Gastrocnemius medialis (tissue), 4 donors: ENCODE results near the gene PML. TPM values are rescaled to one million over a fixed set of nuclear protein-coding genes. Genes with fewer than 3 reads are reported as not detected.
A peak's percentile ranks its signal among the peaks of the same experiment; 100 is the strongest.

Experiments
- ATAC-seq, 2 donors: fragments of 150-250 bp; one replicate each; pipeline ENCODE4 v1.9.1; 2016
- DNase-seq, 2 donors: peaks; one replicate each; pipeline ENCODE4 v3.0.0-alpha.2; 2019
- H3K27ac ChIP-seq, 4 donors: fragments of 200-600 bp; sonication (generic); 1 replicate in 1 of 4; 2 replicates in 3 of 4; pipeline ENCODE4 v1.5.1; 2016 to 2018; ENCODE audit warnings: mild to moderate bottlenecking in 2 of 4, moderate library complexity in 1 of 4
- H3K27me3 ChIP-seq, 3 donors: fragments of 200-600 bp; sonication (generic) in 2 of 3; 1 replicate in 1 of 3; 2 replicates in 2 of 3; pipeline versions ENCODE4 v1.5.1 to v1.6.0; 2016 to 2019; ENCODE audit warnings: mild to moderate bottlenecking in 1 of 3, moderate library complexity in 1 of 3
- H3K36me3 ChIP-seq, 2 donors: fragments of 200-600 bp; sonication (generic) in 1 of 2; one replicate each; pipeline ENCODE4 v1.5.1; 2017 to 2018
- H3K4me1 ChIP-seq, 2 donors: fragments of 200-600 bp; sonication (generic) in 1 of 2; one replicate each; pipeline ENCODE4 v1.5.1; 2016 to 2017; ENCODE audit warnings: mild to moderate bottlenecking in 2 of 2
- H3K4me3 ChIP-seq, 4 donors: fragments of 200-600 bp; sonication (generic) in 3 of 4; 1 replicate in 1 of 4; 2 replicates in 3 of 4; pipeline ENCODE4 v1.5.1; 2016 to 2019; ENCODE audit warnings: mild to moderate bottlenecking in 2 of 4
- H3K9me3 ChIP-seq, 3 donors: fragments of 200-600 bp; sonication (generic) in 2 of 3; 1 replicate in 1 of 3; 2 replicates in 2 of 3; pipeline ENCODE4 v1.5.1; 2016 to 2019
- CTCF ChIP-seq, 5 experiments: fragments of 450-650 bp in 3 of 5; fragments of 200-600 bp in 2 of 5; sonication (generic) in 2 of 5; IDR thresholded peaks in 4 of 5; conservative IDR thresholded peaks in 1 of 5; 1 replicate in 4 of 5; 2 replicates in 1 of 5; pipeline ENCODE4 v1.5.1; 2016 to 2019; ENCODE audit warnings: antibody characterized with exemption in 5 of 5, mild to moderate bottlenecking in 3 of 5, moderate library complexity in 3 of 5
- POLR2A ChIP-seq, 2 donors: fragments of 450-650 bp; IDR thresholded peaks; one replicate each; pipeline ENCODE4 v1.6.1; 2017; ENCODE audit warnings: antibody characterized with exemption in 2 of 2, mild to moderate bottlenecking in 2 of 2, moderate library complexity in 2 of 2
- in situ Hi-C, 4 donors: fragments of 200-750 bp; cut with MboI; loops; one replicate each; pipeline versions ENCODE4 v1.15.0 to v1.8.0; 2017; ENCODE audit warnings: low sequenced_read_pairs in 4 of 4
- intact Hi-C: fragments of 100-400 bp; cut with DNase I; formaldehyde crosslinking; loops from one replicate; pipeline ENCODE4 v1.15.1; 2023; ENCODE audit warnings: low total_unique reads
- total RNA-seq, 4 donors: library from RNA; depleted of rRNA; stranded (reverse); fragments of >200 nt; gene quantifications; one replicate each; pipeline versions ENCODE4 v1.1.0 to v1.2.3, GENCODE V29; 2016

PML gene
- total RNA-seq, 4 donors from 2014 or later: 17.3 to 42.1 (median 21.2) TPM

- no peaks in the 10 kb centered on the region for H3K27me3 ChIP-seq
- H3K36me3 ChIP-seq: peaks cover 0 to 6% of the 10 kb centered on the region in 2 donors
- intact Hi-C loops: loop anchor here (5.0 to 10.0 kb wide), 3 partner anchors 473 to 1460 kb away; partner anchors contain the start of genes ARID3B, SIN3A and UBL7
- peaks cover 65 to 78% of the 10 kb centered on the region in 2 donors for H3K4me1 ChIP-seq
- no peaks in the 10 kb centered on the region for H3K9me3 ChIP-seq
- DNase-seq (peak; percentile 76 to 90), ATAC-seq (peak; percentile 75 to 77)
- peak; percentile 81 to 97 (median 96) for TF ChIP-seq CTCF (IDR thresholded peaks at IDR 0.05 in 4 of 5, conservative IDR thresholded peaks at IDR 0.05 in 1 of 5)
- TF ChIP-seq POLR2A (IDR thresholded peaks at IDR 0.05): peak; percentile 77
- in situ Hi-C loops: loop anchor here in 1 of 4 donors (25.0 kb wide), 1 partner anchor 470 kb away; the partner anchor contains the start of gene UBL7
- peak within 1 kb of the TSS; percentile 82 to 96 (median 91) for H3K4me3 ChIP-seq
- peak within 1 kb of the TSS; percentile 88 to 94 (median 90) for H3K27ac ChIP-seq
These were observed 2.6 kb upstream of the PML start, which contains the start of gene STOML1 for GRCh38 chr15:73991726-73992593. STOML1 (minus strand) TSS chr15:73992295; CDS start chr15:73992223, 72 bp downstream.

- in situ Hi-C loops: loop anchor here in 1 of 4 donors (25.0 kb wide), 1 partner anchor 470 kb away; the partner anchor contains the start of gene UBL7
- intact Hi-C loops: loop anchor here (5.0 to 10.0 kb wide), 3 partner anchors 472 to 1460 kb away; partner anchors contain the start of genes ARID3B, SIN3A and UBL7
- H3K4me3 ChIP-seq: peak overlapping the region; percentile 52 to 93 (median 86)
- peak overlapping the region; percentile 88 to 94 (median 90) for H3K27ac ChIP-seq
- no peaks in the 10 kb centered on the region for H3K9me3 ChIP-seq
- DNase-seq (no peak), ATAC-seq (no peak)
- peaks cover 63 to 74% of the 10 kb centered on the region in 2 donors for H3K4me1 ChIP-seq
- TF ChIP-seq POLR2A (IDR thresholded peaks at IDR 0.05) (no peak), CTCF (IDR thresholded peaks at IDR 0.05 in 4 of 5, conservative IDR thresholded peaks at IDR 0.05 in 1 of 5) (peak in 1 of 5 experiments; percentile 2)
- no peaks in the 10 kb centered on the region for H3K27me3 ChIP-seq
- peaks cover 0 to 6% of the 10 kb centered on the region in 2 donors for H3K36me3 ChIP-seq
These were observed 2.0 kb upstream of the PML start for GRCh38 chr15:73992594-73992898.

- H3K36me3 ChIP-seq: peaks cover 0 to 7% of the 10 kb centered on the region in 2 donors
- H3K27ac ChIP-seq: peak overlapping the region; percentile 89 to 98 (median 93)
- in situ Hi-C loops: loop anchor here in 1 of 4 donors (25.0 kb wide), 1 partner anchor 469 kb away; the partner anchor contains the start of gene UBL7
- peak overlapping the region; percentile 82 to 97 (median 90) for H3K4me3 ChIP-seq
- DNase-seq (no peak), ATAC-seq (no peak)
- peaks cover 63 to 66% of the 10 kb centered on the region in 2 donors for H3K4me1 ChIP-seq
- intact Hi-C loops: loop anchor here (5.0 to 10.0 kb wide), 3 partner anchors 471 to 1459 kb away; partner anchors contain the start of genes ARID3B, SIN3A and UBL7
- no peaks in the 10 kb centered on the region for H3K27me3 ChIP-seq
- TF ChIP-seq CTCF (IDR thresholded peaks at IDR 0.05 in 4 of 5, conservative IDR thresholded peaks at IDR 0.05 in 1 of 5): no peak
- TF ChIP-seq POLR2A (IDR thresholded peaks at IDR 0.05): no peak
- no peaks in the 10 kb centered on the region for H3K9me3 ChIP-seq
These were observed 1.1 kb upstream of the PML start for GRCh38 chr15:73993211-73993994.

GRCh38 chr15:73994912-73995622 is 551 bp downstream of the PML start:
- H3K27ac ChIP-seq: peak overlapping the region; percentile 89 to 98 (median 93)
- peak overlapping the region; percentile 82 to 97 (median 90) for H3K4me3 ChIP-seq
- intact Hi-C loops: loop anchor here (5.0 to 10.0 kb wide), 3 partner anchors 470 to 1457 kb away; partner anchors contain the start of genes ARID3B, SIN3A and UBL7
- in situ Hi-C loops: loop anchor here in 1 of 4 donors (25.0 kb wide), 1 partner anchor 467 kb away; the partner anchor contains the start of gene UBL7
- ATAC-seq (peak; percentile 11), DNase-seq (no peak)
- peaks cover 0 to 16% of the 10 kb centered on the region in 2 donors for H3K36me3 ChIP-seq
- H3K27me3 ChIP-seq: no peaks in the 10 kb centered on the region
- H3K9me3 ChIP-seq: no peaks in the 10 kb centered on the region
- TF ChIP-seq POLR2A (IDR thresholded peaks at IDR 0.05) (no peak), CTCF (IDR thresholded peaks at IDR 0.05 in 4 of 5, conservative IDR thresholded peaks at IDR 0.05 in 1 of 5) (no peak)
- peaks cover 50 to 56% of the 10 kb centered on the region in 2 donors for H3K4me1 ChIP-seq
